H1 (cell line): ENCODE measurements around the gene MRPS10. TPM values are rescaled to one million over a fixed set of nuclear protein-coding genes. Genes with fewer than 3 reads are reported as not detected.

ENCODE experiments used
- CTCF ChIA-PET: fragments of 300-600 bp; sonication (Branson Sonifier 250); formaldehyde crosslinking; loops from one replicate; lab custom pipeline; 2021; ENCODE audit not compliant: partially characterized antibody; lab: Charles Lee
- POLR2A ChIA-PET: fragments of 300-600 bp; sonication (Branson Sonifier 250); formaldehyde crosslinking; loops from one replicate; lab custom pipeline; 2021; ENCODE audit warnings: inconsistent platforms; ENCODE audit not compliant: partially characterized antibody; lab: Charles Lee
- DNase-seq, 2 experiments: peaks; one replicate each; pipeline versions ENCODE4 v3.0.0 to v3.0.0-alpha.2; 2010 to 2022; ENCODE audit warnings: low spot score in 2 of 2, low read depth in 1 of 2, mixed read lengths in 1 of 2
- FAIRE-seq: peaks from 2 replicates; lab custom pipeline; 2011; peaks lifted over from hg19 to GRCh38; lab: Jason Lieb, UNC
- H2AFZ ChIP-seq: 2 replicates; pipeline ENCODE4 v1.8.1; 2012; ENCODE audit warnings: low read length, inconsistent platforms
- H2AK5ac ChIP-seq: 2 replicates; pipeline ENCODE4 v1.6.1; 2013; ENCODE audit warnings: low read depth, low read length
- H2BK120ac ChIP-seq: replicated peaks from 2 replicates; pipeline ENCODE3; 2013; ENCODE audit warnings: low read depth, low read length, inconsistent platforms
- H2BK12ac ChIP-seq: 2 replicates; pipeline ENCODE4 v1.6.1; 2013; ENCODE audit warnings: low read depth, low read length
- H2BK15ac ChIP-seq: 2 replicates; pipeline ENCODE4 v1.6.1; 2013; ENCODE audit warnings: low read length
- H2BK20ac ChIP-seq: 2 replicates; pipeline ENCODE4 v1.6.1; 2013; ENCODE audit warnings: low read length
- H2BK5ac ChIP-seq: 2 replicates; pipeline ENCODE4 v1.6.1; 2013; ENCODE audit warnings: low read depth, low read length
- H3K14ac ChIP-seq: 2 replicates; pipeline ENCODE4 v1.6.1; 2013; ENCODE audit warnings: inconsistent platforms; ENCODE audit not compliant: insufficient read length
- H3K18ac ChIP-seq: 2 replicates; pipeline ENCODE4 v1.6.1; 2013; ENCODE audit warnings: low read length; ENCODE audit errors: extremely low read depth
- H3K23ac ChIP-seq: 2 replicates; pipeline ENCODE4 v1.6.1; 2013; ENCODE audit warnings: inconsistent platforms; ENCODE audit not compliant: insufficient read length
- H3K23me2 ChIP-seq: 2 replicates; pipeline ENCODE4 v1.6.1; 2013; ENCODE audit warnings: low read depth, low read length
- H3K27ac ChIP-seq: 2 replicates; pipeline ENCODE4 v1.6.1; 2011; ENCODE audit warnings: low read depth, low read length, inconsistent platforms
- H3K27me3 ChIP-seq, 4 experiments: replicated peaks in 1 of 4; 1 replicate in 1 of 4; 2 replicates in 3 of 4; pipeline versions ENCODE4 v1.6.1 to v1.8.1; 2011 to 2013; ENCODE audit warnings: low read length in 3 of 4, mild to moderate bottlenecking in 3 of 4, inconsistent platforms in 2 of 4, mixed read lengths in 2 of 4, moderate library complexity in 1 of 4; ENCODE audit not compliant: control insufficient read depth in 3 of 4, insufficient read depth in 3 of 4; ENCODE audit errors: extremely low read depth in 1 of 4
- H3K36me3 ChIP-seq, 4 experiments: 2 replicates each; pipeline versions ENCODE4 v1.6.1 to v1.8.1; 2011 to 2013; ENCODE audit warnings: mild to moderate bottlenecking in 4 of 4, low read length in 3 of 4, moderate library complexity in 2 of 4, control low read depth in 1 of 4, inconsistent platforms in 1 of 4; ENCODE audit not compliant: insufficient read depth in 4 of 4, control insufficient read depth in 2 of 4
- H3K4ac ChIP-seq: replicated peaks from 2 replicates; pipeline ENCODE3; 2013; ENCODE audit warnings: low read length, low read depth, mixed read lengths, inconsistent platforms; ENCODE audit not compliant: insufficient read length
- H3K4me1 ChIP-seq, 4 experiments: replicated peaks in 1 of 4; 1 replicate in 1 of 4; 2 replicates in 3 of 4; pipeline versions ENCODE4 v1.6.1 to v1.8.1; 2011 to 2013; ENCODE audit warnings: low read length in 3 of 4, inconsistent platforms in 2 of 4, mixed read lengths in 1 of 4; ENCODE audit not compliant: insufficient read depth in 4 of 4, control insufficient read depth in 3 of 4
- H3K4me2 ChIP-seq, 2 experiments: 2 replicates each; pipeline versions ENCODE4 v1.6.1 to v1.8.1; 2011 to 2013; ENCODE audit warnings: low read depth in 2 of 2, low read length in 2 of 2, control low read depth in 1 of 2, inconsistent platforms in 1 of 2, mild to moderate bottlenecking in 1 of 2; ENCODE audit not compliant: insufficient read depth in 1 of 2
- H3K4me3 ChIP-seq, 4 experiments: fragments of 200-600, 300-600 bp in 1 of 4; sonication (generic), shearing (Covaris generic), sonication (Bioruptor Twin) in 1 of 4; 2 replicates each; pipeline versions ENCODE4 v1.5.1 to v1.8.1; 2011 to 2016; ENCODE audit warnings: low read length in 4 of 4, low read depth in 3 of 4, control low read depth in 2 of 4, inconsistent platforms in 2 of 4, mild to moderate bottlenecking in 2 of 4, mixed read lengths in 1 of 4, moderate library complexity in 1 of 4; ENCODE audit not compliant: insufficient read depth in 2 of 4; ENCODE audit errors: extremely low read depth in 1 of 4
- H3K56ac ChIP-seq: replicated peaks from 2 replicates; pipeline ENCODE3; 2013; ENCODE audit warnings: low read depth, mild to moderate bottlenecking, mixed read lengths, low read length, inconsistent platforms; ENCODE audit not compliant: insufficient read length
- H3K79me1 ChIP-seq: 2 replicates; pipeline ENCODE4 v1.6.1; 2013; ENCODE audit warnings: low read depth, low read length, control low read depth
- H3K79me2 ChIP-seq, 2 experiments: 2 replicates each; pipeline versions ENCODE4 v1.6.1 to v1.8.1; 2012 to 2013; ENCODE audit warnings: low read length in 2 of 2, mild to moderate bottlenecking in 2 of 2, inconsistent platforms in 1 of 2; ENCODE audit not compliant: insufficient read depth in 2 of 2, control insufficient read depth in 1 of 2
- H3K9ac ChIP-seq, 4 experiments: replicated peaks in 1 of 4; 1 replicate in 1 of 4; 2 replicates in 3 of 4; pipeline versions ENCODE4 v1.6.1 to v1.8.1; 2011 to 2013; ENCODE audit warnings: low read depth in 3 of 4, low read length in 3 of 4, control low read depth in 2 of 4, mild to moderate bottlenecking in 2 of 4, moderate library complexity in 2 of 4, inconsistent platforms in 1 of 4; ENCODE audit errors: extremely low read depth in 1 of 4
- H3K9me3 ChIP-seq, 2 experiments: 2 replicates each; pipeline versions ENCODE4 v1.6.1 to v1.8.1; 2012 to 2013; ENCODE audit warnings: mild to moderate bottlenecking in 2 of 2, moderate library complexity in 2 of 2, control low read depth in 1 of 2, inconsistent platforms in 1 of 2, low read depth in 1 of 2, low read length in 1 of 2, mixed read lengths in 1 of 2; ENCODE audit not compliant: insufficient read depth in 2 of 2
- H4K20me1 ChIP-seq, 2 experiments: replicated peaks in 1 of 2; 2 replicates each; pipeline versions ENCODE3 to v1.8.1; 2011 to 2013; ENCODE audit warnings: inconsistent platforms in 2 of 2, low read length in 2 of 2, mild to moderate bottlenecking in 1 of 2; ENCODE audit not compliant: insufficient read depth in 2 of 2, control insufficient read depth in 1 of 2
- H4K5ac ChIP-seq: 2 replicates; pipeline ENCODE4 v1.6.1; 2013; ENCODE audit warnings: low read length, low read depth, mixed read lengths, inconsistent platforms; ENCODE audit not compliant: insufficient read length
- H4K8ac ChIP-seq: 2 replicates; pipeline ENCODE4 v1.8.0; 2013; ENCODE audit warnings: mild to moderate bottlenecking, moderate library complexity, low read length, inconsistent platforms; ENCODE audit not compliant: insufficient read depth; ENCODE audit errors: extremely low read depth
- H4K91ac ChIP-seq: replicated peaks from 2 replicates; pipeline ENCODE3; 2013; ENCODE audit warnings: low read length, mixed read lengths, inconsistent platforms; ENCODE audit not compliant: insufficient read length
- CTCF ChIP-seq, 3 experiments: IDR thresholded peaks; 1 replicate in 2 of 3; 2 replicates in 1 of 3; pipeline versions ENCODE4 v1.5.1 to v1.6.1; 2011; ENCODE audit warnings: low read length in 3 of 3, mild to moderate bottlenecking in 3 of 3, inconsistent platforms in 2 of 3, low read depth in 1 of 3, moderate library complexity in 1 of 3; ENCODE audit not compliant: insufficient read depth in 1 of 3; ENCODE audit errors: control extremely low read depth in 1 of 3
- EZH2 ChIP-seq: fragments of 200-600 bp; sonication (generic); IDR thresholded peaks from 2 replicates; pipeline ENCODE4 v1.7.1; 2012; ENCODE audit warnings: low read depth, mild to moderate bottlenecking, moderate library complexity, low read length, inconsistent platforms; ENCODE audit not compliant: severe bottlenecking
- NANOG ChIP-seq: IDR thresholded peaks from 2 replicates; pipeline ENCODE4 v1.6.1; 2011; ENCODE audit warnings: low read length, low read depth, mild to moderate bottlenecking, inconsistent platforms; ENCODE audit not compliant: insufficient read depth, poor library complexity, severe bottlenecking
- RBBP5 ChIP-seq: IDR thresholded peaks from 2 replicates; pipeline ENCODE4 v1.7.1; 2012; ENCODE audit warnings: low read depth, mild to moderate bottlenecking, inconsistent platforms, low read length, moderate library complexity, borderline replicate concordance
- WGBS, 2 experiments: shearing (Covaris generic) in 1 of 2; methylation state at CpG; one replicate each; pipeline versions ENCODE4 v1.1.6 to v1.1.7; 2013 to 2015; ENCODE audit warnings: low lambda C conversion rate in 2 of 2, mixed read lengths in 2 of 2, inconsistent platforms in 1 of 2, low coverage in 1 of 2, missing lambda C conversion rate in 1 of 2; ENCODE audit not compliant: insufficient replicate concordance in 2 of 2, insufficient coverage in 1 of 2, insufficient read length in 1 of 2; ENCODE audit errors: extremely low coverage in 1 of 2, missing lambda C conversion rate in 1 of 2; 5-methylcytosine and 5-hydroxymethylcytosine counted together
- polyA plus RNA-seq, 7 experiments: library from polyadenylated mRNA; depleted of rRNA in 3 of 7; stranded (reverse) in 5 of 7; unstranded in 2 of 7; fragments of >200 nt in 5 of 7; fragments of 200-250 nt in 2 of 7; gene quantifications; 1 replicate in 5 of 7; 2 replicates in 1 of 7; 4 replicates in 1 of 7; pipeline versions ENCODE4 v1.2.1 to v1.2.3, GENCODE V29; 2011 to 2013; ENCODE audit warnings: missing spikeins in 2 of 7, mixed read lengths in 2 of 7
- total RNA-seq: library from RNA; stranded (reverse); fragmentation: NEBNext Ultra II Directional; extraction: Animal tissue kit (Norgen Biotek cat#: 25700); gene quantifications from 2 replicates; pipeline ENCODE4 v1.2.1, GENCODE V29; 2021

The MRPS10 gene
- total and polyA plus RNA-seq, 2 of the 8 experiments (the other 6 are each of a cell fraction or from before 2014, with no cell fraction given) = 20.5 to 33.6 TPM

DNA sequence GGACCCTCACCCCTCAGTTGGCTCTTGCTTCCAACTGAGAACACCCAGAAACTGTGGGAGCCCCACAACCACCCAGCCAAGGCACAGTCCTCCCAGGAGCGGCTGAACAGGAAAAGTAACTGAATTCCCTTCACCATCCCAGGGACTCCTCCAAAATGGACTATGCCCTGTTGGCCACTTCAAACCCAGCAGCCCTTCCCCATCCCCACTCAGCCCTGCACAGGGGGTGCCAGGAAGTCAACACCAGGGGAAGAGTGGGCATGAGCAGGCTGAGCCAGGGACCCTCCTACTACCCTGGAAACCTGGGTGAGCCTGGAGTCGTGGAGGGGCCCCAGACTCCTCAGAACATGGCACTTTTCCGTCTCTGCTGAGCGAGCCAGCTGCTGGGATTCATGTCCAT is 33.2 kb downstream of the MRPS10 start:
- H4K91ac ChIP-seq = peak overlapping the region; percentile 91
- no peaks in the 10 kb centered on the region for H3K36me3 ChIP-seq
- H2BK5ac ChIP-seq = no peak overlapping the region
- no peak for TF ChIP-seq EZH2
- no peak for TF ChIP-seq CTCF (IDR thresholded peaks at IDR 0.05; ENCODE audit: control extremely low read depth in 1 of 3, insufficient read depth in 1 of 3, low read depth in 1 of 3, low read length in 3 of 3)
- TF ChIP-seq RBBP5 = no peak
- TF ChIP-seq NANOG = no peak
- no peak overlapping the region for H3K23ac ChIP-seq
- no peak for DNase-seq
- H3K79me2 ChIP-seq = no peaks in the 10 kb centered on the region
- peaks cover 0 to 10% (median 4%) of the 10 kb centered on the region in 4 experiments; a peak in 5 of 7 replicates for H3K4me1 ChIP-seq
- H2AFZ ChIP-seq = no peak overlapping the region
- H3K4me2 ChIP-seq = no peak overlapping the region
- H3K27ac ChIP-seq = no peak overlapping the region
- H3K4ac ChIP-seq = no peak overlapping the region
- H2BK12ac ChIP-seq = no peak overlapping the region
- WGBS, 2 experiments = 91% methylated on average over 4 of the region's 4 CpGs; no CpG with 5 or more reads in 1 of the 2 experiments
- H3K23me2 ChIP-seq = no peaks in the 10 kb centered on the region
- H2BK120ac ChIP-seq = no peak overlapping the region
- H3K9me3 ChIP-seq = no peaks in the 10 kb centered on the region
- no peak overlapping the region for H3K14ac ChIP-seq
- no peaks in the 10 kb centered on the region for H3K27me3 ChIP-seq
- no peak overlapping the region for H4K5ac ChIP-seq
- H3K9ac ChIP-seq = no peak overlapping the region
- H4K8ac ChIP-seq = no peak overlapping the region
- H3K79me1 ChIP-seq = no peaks in the 10 kb centered on the region
- POLR2A ChIA-PET = interaction anchor here (0.9 to 1.8 kb wide), 3 partner anchors 9 to 134 kb away, joined by 3 to 6 read pairs (median 3); partner anchors contain the start of gene TAF8
- H3K56ac ChIP-seq = no peak overlapping the region
- H2BK15ac ChIP-seq = no peak overlapping the region
- H3K4me3 ChIP-seq = no peak overlapping the region
- peak overlapping the region; percentile 32; the same call in 1 of the 2 replicates for H2BK20ac ChIP-seq
- H4K20me1 ChIP-seq = no peaks in the 10 kb centered on the region
- no peak overlapping the region for H2AK5ac ChIP-seq
- no peak for FAIRE-seq
- H3K18ac ChIP-seq = no peak overlapping the region; the same call in none of the 2 replicates
- CTCF ChIA-PET = interaction anchor here (1.0 to 2.2 kb wide), 7 partner anchors 11 to 138 kb away, joined by 4 to 12 read pairs (median 5); no protein-coding TSS in a partner anchor
